Measurements from ENCODE around the gene DTNB.
"Not testable (repeated sequence)": the region's sequence is repeated elsewhere in the genome, so short reads cannot be mapped to it uniquely, and the experiment has no call there.

DTNB gene

DNA sequence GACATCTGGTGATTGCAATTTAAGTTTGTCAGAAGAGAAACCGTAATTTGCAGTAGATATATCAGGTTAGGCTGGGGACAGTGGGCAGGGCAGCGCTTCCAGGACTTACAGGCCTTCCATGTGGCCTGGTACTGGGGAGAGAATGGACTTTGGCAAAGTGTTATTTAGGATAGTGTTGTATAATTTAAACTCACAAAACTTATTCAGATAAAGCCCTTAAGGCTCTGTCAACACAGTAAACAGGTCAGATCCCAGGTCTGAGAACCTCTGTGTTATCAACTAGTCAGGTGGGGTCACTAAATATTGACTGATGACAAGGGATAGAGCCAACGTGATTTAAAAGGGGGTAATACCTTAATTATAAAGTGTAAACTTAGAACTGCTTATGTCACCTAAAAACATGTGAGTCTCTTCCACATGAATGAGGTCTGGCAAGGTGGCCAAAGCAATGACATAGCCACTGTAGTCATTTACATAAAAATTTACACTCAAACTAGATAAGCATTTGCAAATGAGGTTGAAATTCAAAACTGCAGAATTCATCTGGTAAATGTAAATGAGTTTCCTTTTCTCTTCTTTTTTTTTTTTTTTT lies 251.5 kb downstream of the DTNB start:
- Histone ChIP-seq H3K4me3 (ENCODE audit: low read length) (no peak overlapping the region), H3K36me3 (ENCODE audit: control insufficient read depth, insufficient read depth, low read length) (no peaks in the 10 kb centered on the region), H3K4me1 (ENCODE audit: control insufficient read depth, insufficient read depth, low read length) (no peaks in the 10 kb centered on the region), H3K9ac (ENCODE audit: low read length) (no peak overlapping the region), H3K27ac (ENCODE audit: low read depth, low read length) (no peak overlapping the region), H3K27me3 (ENCODE audit: control insufficient read depth, insufficient read depth, low read length) (no peaks in the 10 kb centered on the region)

GRCh38 chr2:25421289-25421688 lies 252.1 kb downstream of the DTNB start:
- no peaks in the 10 kb centered on the region for H3K4me1 ChIP-seq (ENCODE audit: control insufficient read depth, insufficient read depth, low read length)
- no peaks in the 10 kb centered on the region for H3K36me3 ChIP-seq (ENCODE audit: control insufficient read depth, insufficient read depth, low read length)
- no peaks in the 10 kb centered on the region for H3K27me3 ChIP-seq (ENCODE audit: control insufficient read depth, insufficient read depth, low read length)
- no peak overlapping the region for H3K27ac ChIP-seq (ENCODE audit: low read depth, low read length)
- H3K9ac ChIP-seq (ENCODE audit: low read length) = no peak overlapping the region
- H3K4me3 ChIP-seq (ENCODE audit: low read length) = no peak overlapping the region

- H3K9ac ChIP-seq (ENCODE audit: low read length) = no peak overlapping the region
- H3K4me1 ChIP-seq (ENCODE audit: control insufficient read depth, insufficient read depth, low read length) = no peaks in the 10 kb centered on the region
Observed at GRCh38 chr2:25420820-25421237, 252.5 kb downstream of the DTNB start.

GRCh38 chr2:25419678-25420242 lies 253.6 kb downstream of the DTNB start:
- no peak overlapping the region for H3K4me3 ChIP-seq (ENCODE audit: low read length)
- H3K36me3 ChIP-seq (ENCODE audit: control insufficient read depth, insufficient read depth, low read length) = no peaks in the 10 kb centered on the region
- H3K27me3 ChIP-seq (ENCODE audit: control insufficient read depth, insufficient read depth, low read length) = no peaks in the 10 kb centered on the region
- no peak overlapping the region for H3K27ac ChIP-seq (ENCODE audit: low read depth, low read length)
- H3K4me1 ChIP-seq (ENCODE audit: control insufficient read depth, insufficient read depth, low read length) = no peaks in the 10 kb centered on the region
- H3K9ac ChIP-seq (ENCODE audit: low read length) = no peak overlapping the region

More at GRCh38 chr2:25420820-25421237, 252.5 kb downstream of the DTNB start:
- Histone ChIP-seq H3K4me3 (ENCODE audit: low read length) (no peak overlapping the region), H3K36me3 (ENCODE audit: control insufficient read depth, insufficient read depth, low read length) (no peaks in the 10 kb centered on the region), H3K27ac (ENCODE audit: low read depth, low read length) (no peak overlapping the region), H3K27me3 (ENCODE audit: control insufficient read depth, insufficient read depth, low read length) (no peaks in the 10 kb centered on the region)

- H3K27me3 ChIP-seq (ENCODE audit: control insufficient read depth, insufficient read depth, low read length) = no peaks in the 10 kb centered on the region
- H3K4me1 ChIP-seq (ENCODE audit: control insufficient read depth, insufficient read depth, low read length) = no peaks in the 10 kb centered on the region
- no peak overlapping the region for H3K4me3 ChIP-seq (ENCODE audit: low read length)
- no peaks in the 10 kb centered on the region for H3K36me3 ChIP-seq (ENCODE audit: control insufficient read depth, insufficient read depth, low read length)
- no peak overlapping the region for H3K9ac ChIP-seq (ENCODE audit: low read length)
- no peak overlapping the region for H3K27ac ChIP-seq (ENCODE audit: low read depth, low read length)
Observed at GRCh38 chr2:25418944-25419677, 254.3 kb downstream of the DTNB start.

DNA sequence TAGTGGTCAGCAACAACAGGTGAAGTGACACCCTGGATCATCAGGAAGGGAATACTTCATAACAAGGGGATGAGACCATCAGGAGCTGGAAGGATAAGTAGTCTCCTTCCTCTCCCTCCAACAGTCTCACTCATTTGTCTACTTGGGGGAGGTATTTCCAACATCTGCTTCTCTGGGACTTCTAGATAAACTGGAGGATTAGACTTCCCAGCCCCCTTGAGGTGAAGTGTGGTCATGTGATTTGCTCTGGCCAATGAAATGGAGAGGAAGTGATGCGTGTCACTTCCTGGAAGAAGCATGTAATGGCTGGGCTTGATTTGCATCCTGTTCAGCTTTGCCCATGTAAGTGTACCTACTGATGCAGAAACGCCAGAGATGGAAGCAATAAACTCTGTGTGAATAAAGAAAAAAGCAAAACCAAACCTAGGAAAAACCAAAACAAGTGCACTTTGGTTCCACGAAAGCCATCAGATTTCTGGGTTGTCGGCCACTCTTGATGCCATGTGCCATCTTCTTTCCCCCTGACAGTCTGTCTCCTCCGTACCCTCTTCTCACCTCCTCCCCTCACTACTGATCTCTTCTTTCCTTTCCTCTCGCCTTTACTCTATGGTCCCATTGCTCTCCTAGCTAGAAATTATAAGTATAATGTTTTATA lies 255.5 kb downstream of the DTNB start:
- Histone ChIP-seq H3K27me3 (ENCODE audit: control insufficient read depth, insufficient read depth, low read length) (no peaks in the 10 kb centered on the region), H3K4me1 (ENCODE audit: control insufficient read depth, insufficient read depth, low read length) (no peaks in the 10 kb centered on the region), H3K36me3 (ENCODE audit: control insufficient read depth, insufficient read depth, low read length) (no peaks in the 10 kb centered on the region), H3K27ac (ENCODE audit: low read depth, low read length) (no peak overlapping the region), H3K4me3 (ENCODE audit: low read length) (no peak overlapping the region), H3K9ac (ENCODE audit: low read length) (no peak overlapping the region)

DNA sequence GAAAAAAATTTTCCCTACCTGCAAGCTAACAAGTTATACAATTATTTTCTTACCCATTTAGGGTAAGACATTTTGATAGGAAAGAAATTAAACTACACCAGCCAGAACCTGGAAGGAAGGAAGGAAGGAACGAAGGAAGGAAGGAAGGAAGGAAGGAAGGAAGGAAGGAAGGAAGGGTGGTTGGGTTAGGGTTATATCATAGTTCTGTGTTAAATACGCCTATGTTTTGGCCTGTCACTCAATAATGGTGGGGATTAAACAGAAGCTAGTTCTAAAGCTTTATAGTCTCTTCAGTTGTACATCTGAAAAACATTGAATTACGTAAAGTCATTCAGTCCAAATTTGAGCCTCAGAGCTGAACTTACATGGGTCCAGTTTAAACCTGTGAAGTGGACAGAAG lies 256.7 kb downstream of the DTNB start:
- no peaks in the 10 kb centered on the region for H3K27me3 ChIP-seq (ENCODE audit: control insufficient read depth, insufficient read depth, low read length)
- H3K4me3 ChIP-seq (ENCODE audit: low read length) = no peak overlapping the region
- no peak overlapping the region for H3K27ac ChIP-seq (ENCODE audit: low read depth, low read length)
- H3K4me1 ChIP-seq (ENCODE audit: control insufficient read depth, insufficient read depth, low read length) = no peaks in the 10 kb centered on the region
- H3K36me3 ChIP-seq (ENCODE audit: control insufficient read depth, insufficient read depth, low read length) = no peaks in the 10 kb centered on the region
- no peak overlapping the region for H3K9ac ChIP-seq (ENCODE audit: low read length)

GRCh38 chr2:25414781-25415180 lies 258.6 kb downstream of the DTNB start:
- Histone ChIP-seq H3K27me3 (ENCODE audit: control insufficient read depth, insufficient read depth, low read length) (no peaks in the 10 kb centered on the region), H3K4me3 (ENCODE audit: low read length) (no peak overlapping the region), H3K4me1 (ENCODE audit: control insufficient read depth, insufficient read depth, low read length) (no peaks in the 10 kb centered on the region), H3K9ac (ENCODE audit: low read length) (no peak overlapping the region), H3K36me3 (ENCODE audit: control insufficient read depth, insufficient read depth, low read length) (no peaks in the 10 kb centered on the region), H3K27ac (ENCODE audit: low read depth, low read length) (no peak overlapping the region)

DNA sequence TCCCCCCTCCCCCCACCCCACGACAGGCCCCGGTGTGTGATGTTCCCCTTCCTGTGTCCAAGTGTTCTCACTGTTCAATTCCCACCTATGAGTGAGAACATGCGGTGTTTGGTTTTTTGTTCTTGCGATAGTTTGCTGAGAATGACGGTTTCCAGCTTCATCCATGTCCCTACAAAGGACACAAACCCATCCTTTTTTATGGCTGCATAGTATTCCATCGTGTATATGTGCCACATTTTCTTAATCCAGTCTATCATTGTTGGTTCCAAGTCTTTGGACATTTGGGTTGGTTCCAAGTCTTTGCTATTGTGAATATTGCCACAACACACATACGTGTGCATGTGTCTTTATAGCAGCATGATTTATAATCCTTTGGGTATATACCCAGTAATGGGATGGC lies 260.0 kb downstream of the DTNB start:
- not testable (repeated sequence) for H3K36me3 ChIP-seq (ENCODE audit: control insufficient read depth, insufficient read depth, low read length); H3K4me3 ChIP-seq (ENCODE audit: low read length); H3K27me3 ChIP-seq (ENCODE audit: control insufficient read depth, insufficient read depth, low read length); H3K27ac ChIP-seq (ENCODE audit: low read depth, low read length); H3K4me1 ChIP-seq (ENCODE audit: control insufficient read depth, insufficient read depth, low read length); H3K9ac ChIP-seq (ENCODE audit: low read length)

- H3K27me3 ChIP-seq (ENCODE audit: control insufficient read depth, insufficient read depth, low read length) = no peaks in the 10 kb centered on the region
- no peaks in the 10 kb centered on the region for H3K4me1 ChIP-seq (ENCODE audit: control insufficient read depth, insufficient read depth, low read length)
- H3K9ac ChIP-seq (ENCODE audit: low read length) = no peak overlapping the region
- H3K27ac ChIP-seq (ENCODE audit: low read depth, low read length) = no peak overlapping the region
- no peaks in the 10 kb centered on the region for H3K36me3 ChIP-seq (ENCODE audit: control insufficient read depth, insufficient read depth, low read length)
- no peak overlapping the region for H3K4me3 ChIP-seq (ENCODE audit: low read length)
Observed at GRCh38 chr2:25411753-25412152, 261.6 kb downstream of the DTNB start.

- no peak overlapping the region for H3K4me3 ChIP-seq (ENCODE audit: low read length)
- no peak overlapping the region for H3K9ac ChIP-seq (ENCODE audit: low read length)
- H3K27me3 ChIP-seq (ENCODE audit: control insufficient read depth, insufficient read depth, low read length) = no peaks in the 10 kb centered on the region
- no peaks in the 10 kb centered on the region for H3K4me1 ChIP-seq (ENCODE audit: control insufficient read depth, insufficient read depth, low read length)
- no peaks in the 10 kb centered on the region for H3K36me3 ChIP-seq (ENCODE audit: control insufficient read depth, insufficient read depth, low read length)
- no peak overlapping the region for H3K27ac ChIP-seq (ENCODE audit: low read depth, low read length)
Observed at GRCh38 chr2:25411281-25411680, 262.1 kb downstream of the DTNB start.

DNA sequence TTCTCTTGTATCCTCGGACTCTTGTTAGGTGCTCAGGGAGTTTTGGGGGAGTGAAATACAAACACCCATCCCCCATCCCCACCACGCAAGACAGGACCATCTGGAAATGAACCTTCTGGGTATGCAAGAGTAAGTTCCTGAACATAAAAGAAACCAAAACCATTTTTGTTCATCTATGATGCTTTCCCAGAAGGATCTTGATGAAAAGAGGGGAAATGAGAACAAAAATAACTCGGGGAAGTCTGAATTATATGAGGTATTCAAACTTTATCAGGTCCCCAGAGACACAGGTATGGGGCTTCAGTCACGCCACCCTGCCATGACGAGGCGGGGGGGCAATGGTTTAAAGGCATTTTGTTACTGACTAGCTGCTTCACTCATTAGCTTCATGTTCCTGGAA lies 263.0 kb downstream of the DTNB start:
- Histone ChIP-seq H3K4me3 (ENCODE audit: low read length) (no peak overlapping the region), H3K4me1 (ENCODE audit: control insufficient read depth, insufficient read depth, low read length) (no peaks in the 10 kb centered on the region), H3K36me3 (ENCODE audit: control insufficient read depth, insufficient read depth, low read length) (no peaks in the 10 kb centered on the region), H3K27me3 (ENCODE audit: control insufficient read depth, insufficient read depth, low read length) (no peaks in the 10 kb centered on the region), H3K27ac (ENCODE audit: low read depth, low read length) (no peak overlapping the region), H3K9ac (ENCODE audit: low read length) (no peak overlapping the region)

Data from rectal smooth muscle tissue (tissue), 1 donor.